DLD1 (cell line): Measurements from ENCODE around the gene MAPK8.
"Not testable (repeated sequence)": the region's sequence is repeated elsewhere in the genome, so short reads cannot be mapped to it uniquely, and the experiment has no call there.

Experiments used
- in situ Hi-C: cut with HindIII; loops from 2 replicates; pipeline ENCODE4 v1.10.0; 2017; ENCODE audit warnings: low sequenced_read_pairs

Gene MAPK8

DNA sequence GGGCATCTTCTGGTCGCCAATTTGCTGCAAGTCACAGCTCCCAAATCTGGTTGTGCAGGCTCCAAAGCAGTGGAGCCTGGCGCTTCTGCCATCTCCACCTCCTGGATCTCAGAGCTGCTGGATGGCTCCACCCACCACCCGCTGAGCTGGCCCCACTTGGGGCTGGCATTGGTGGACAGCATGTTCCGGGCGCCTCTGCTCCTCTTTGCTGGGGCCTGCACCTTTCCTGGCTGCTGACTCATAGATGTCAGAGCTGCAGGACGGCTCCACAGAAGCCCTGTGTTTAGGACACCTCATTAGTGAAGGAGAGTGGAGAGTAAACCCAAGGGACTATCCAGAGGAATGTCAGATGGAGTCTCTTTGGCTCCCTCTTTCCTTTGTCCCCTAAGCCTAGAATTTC is 27.4 kb downstream of the MAPK8 start:
- in situ Hi-C loops: no loop called here

DNA sequence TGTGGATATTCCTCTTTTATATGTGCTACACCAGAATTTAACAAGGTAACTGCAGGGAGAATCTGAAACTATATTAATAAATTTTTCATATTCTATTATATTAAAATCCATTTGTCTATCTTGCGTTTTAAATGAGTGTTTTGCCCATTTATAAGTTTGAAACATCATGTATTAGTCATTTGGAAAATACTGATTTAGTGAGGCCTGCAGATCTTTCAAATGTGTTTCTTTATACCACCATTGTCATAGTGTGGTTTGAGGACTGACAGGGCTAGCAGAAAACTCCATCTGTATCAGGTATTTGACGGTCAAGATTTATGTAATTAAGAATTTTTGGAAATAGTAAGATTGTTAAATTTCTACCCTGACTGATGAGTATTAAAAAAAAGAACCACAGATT is 29.3 kb downstream of the MAPK8 start:
- in situ Hi-C loops: no loop called here

DNA sequence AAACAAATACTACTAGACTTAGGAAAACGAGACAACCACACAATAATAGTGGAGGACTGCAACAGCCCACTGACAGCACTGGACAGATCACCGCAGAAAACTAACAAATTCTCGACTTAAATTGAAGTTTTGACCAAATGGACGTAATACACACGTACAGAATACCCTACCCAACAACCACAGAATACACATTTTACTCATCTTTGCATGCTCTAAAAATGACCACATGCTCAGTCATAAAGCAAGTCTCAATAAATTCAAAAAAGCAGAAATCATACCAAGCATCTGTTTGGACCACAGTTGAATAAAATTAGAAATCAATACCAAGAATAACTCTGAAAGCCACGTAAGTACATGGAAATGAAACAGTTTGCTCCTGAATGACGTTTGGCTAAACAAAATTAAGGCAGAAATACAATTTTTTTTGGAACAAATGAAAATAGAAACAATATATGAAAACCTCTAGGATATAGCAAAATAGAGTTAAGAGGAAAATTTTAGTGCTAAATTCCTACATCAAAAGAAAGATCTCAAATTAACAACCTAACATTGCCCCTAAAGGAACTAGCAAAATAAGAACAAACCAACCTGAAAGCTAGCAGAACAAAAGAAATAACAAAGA is 30.6 kb downstream of the MAPK8 start:
- in situ Hi-C loops: no loop called here

DNA sequence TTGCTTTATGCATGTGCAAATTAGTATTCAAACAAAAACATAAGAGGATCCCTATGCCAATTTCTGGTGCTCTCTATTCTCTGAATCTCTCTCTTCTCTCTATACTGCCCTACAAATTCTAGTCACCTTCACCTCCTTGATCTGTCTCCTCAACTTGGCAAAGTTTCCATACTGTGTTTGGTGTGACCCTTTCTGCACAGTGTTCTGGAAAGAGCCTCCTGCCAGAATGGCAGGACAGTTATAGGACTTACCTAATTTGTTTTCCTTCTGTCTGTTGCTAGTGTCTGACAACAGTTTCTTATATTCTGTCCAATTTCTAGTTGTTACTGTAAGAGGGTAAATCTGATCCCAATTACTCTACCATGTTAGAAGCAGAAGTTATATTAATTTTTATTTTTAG is 34.3 kb downstream of the MAPK8 start:
- in situ Hi-C loops: no loop called here

DNA sequence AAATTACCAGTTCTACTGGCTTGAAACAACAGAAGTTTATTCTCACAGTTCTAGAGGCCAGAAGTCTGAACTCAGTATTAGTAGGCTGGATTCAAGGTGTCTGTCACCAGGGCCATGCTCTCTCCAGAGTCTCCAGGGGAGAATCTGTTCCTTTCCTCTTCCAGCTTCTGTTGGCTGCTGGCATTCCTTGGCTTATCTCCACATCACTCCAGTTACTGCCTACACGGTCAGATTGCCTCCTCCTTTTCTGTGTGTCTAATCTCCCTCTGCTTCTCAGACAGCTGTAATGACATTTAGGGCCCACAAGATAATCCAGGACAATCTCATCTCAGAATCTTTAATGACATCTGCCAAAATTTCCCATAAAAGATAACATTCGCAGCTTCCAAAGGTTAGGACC is 36.6 kb downstream of the MAPK8 start:
- in situ Hi-C loops: no loop called here

DNA sequence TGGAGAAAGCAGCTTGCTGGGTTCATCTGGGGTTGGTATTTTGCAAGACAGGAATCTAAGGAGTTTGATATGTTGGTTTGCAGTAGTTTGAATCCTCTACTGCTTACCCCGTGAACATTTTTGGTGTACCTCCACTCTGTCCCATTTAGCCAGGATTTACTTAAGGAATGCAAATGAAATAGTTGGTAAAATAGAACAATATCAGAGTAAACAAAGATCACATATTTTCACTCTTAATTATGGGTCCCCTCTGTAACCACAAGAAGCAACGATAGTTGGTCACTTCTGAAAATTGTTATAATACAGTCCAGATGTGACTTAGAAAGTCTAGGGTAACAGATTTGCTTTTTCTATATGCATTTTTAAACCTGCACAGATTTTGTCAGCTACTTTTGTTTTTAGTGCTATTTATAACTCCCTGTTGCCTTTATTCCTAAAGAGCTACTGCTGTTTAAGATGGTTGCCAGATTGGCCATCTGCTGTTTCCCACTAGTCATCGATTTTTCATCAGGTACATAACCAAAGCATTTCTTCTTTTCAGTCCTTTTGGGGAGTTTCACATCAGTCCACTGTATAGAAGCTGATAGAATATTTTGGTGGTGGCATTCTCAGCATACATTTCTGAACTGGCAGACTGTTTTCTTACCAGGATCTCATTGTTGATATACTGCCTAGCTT is 37.6 kb downstream of the MAPK8 start:
- in situ Hi-C loops: no loop called here

DNA sequence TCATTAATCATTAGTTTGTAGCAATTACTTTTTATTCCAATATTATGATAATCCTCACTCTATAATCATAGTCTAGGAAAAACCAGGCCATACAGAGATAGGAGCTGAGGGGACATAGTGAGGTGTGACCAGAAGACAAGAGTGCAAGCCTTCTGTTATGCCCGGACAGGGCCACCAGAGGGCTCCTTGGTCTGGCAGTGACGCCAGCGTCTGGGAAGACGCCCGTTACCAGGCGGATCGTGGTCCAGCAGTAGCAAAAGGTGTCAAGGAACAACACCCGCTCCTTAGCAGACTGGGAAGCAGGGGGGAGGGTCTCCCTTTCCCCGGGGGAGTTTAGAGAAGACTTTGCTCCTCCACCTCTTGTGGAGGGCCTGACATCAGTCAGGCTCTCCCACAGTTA is 39.8 kb downstream of the MAPK8 start:
- in situ Hi-C loops: not testable (repeated sequence)

DNA sequence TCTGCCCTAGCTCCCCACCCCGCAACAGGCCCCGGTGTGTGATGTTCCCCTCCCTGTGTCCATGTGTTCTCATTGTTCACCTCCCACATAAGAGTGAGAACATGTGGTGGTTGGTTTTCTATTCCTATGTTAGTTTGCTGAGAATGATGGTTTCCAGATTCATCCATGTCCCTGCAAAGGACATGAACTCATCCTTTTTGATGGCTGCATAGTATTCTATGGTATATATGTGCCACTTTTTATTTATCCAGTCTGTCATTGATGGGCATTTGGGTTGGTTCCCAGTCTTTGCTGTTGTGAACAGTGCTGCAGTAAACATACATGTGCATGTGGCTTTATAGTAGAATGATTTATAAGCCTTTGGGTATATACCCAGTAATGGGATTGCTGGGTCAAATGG is 41.1 kb downstream of the MAPK8 start:
- in situ Hi-C loops: not testable (repeated sequence)

DNA sequence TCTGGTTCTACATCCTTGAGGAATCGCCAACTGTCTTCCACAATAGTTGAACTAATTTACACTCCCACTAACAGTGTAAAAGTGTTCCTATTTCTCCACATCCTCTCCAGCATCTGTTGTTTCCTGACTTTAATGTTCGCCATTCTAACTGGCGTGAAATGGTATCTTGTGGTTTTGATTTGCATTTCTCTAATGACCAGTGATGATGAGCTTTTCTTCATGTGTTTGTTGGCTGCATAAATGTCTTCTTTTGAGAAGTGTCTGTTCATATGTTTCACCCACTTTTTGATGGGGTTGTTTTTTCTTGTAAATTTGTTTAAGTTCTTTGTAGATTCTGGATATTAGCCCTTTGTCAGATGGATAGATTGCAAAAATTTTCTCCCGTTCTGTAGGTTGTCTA is 41.5 kb downstream of the MAPK8 start:
- in situ Hi-C loops: not testable (repeated sequence)

DNA sequence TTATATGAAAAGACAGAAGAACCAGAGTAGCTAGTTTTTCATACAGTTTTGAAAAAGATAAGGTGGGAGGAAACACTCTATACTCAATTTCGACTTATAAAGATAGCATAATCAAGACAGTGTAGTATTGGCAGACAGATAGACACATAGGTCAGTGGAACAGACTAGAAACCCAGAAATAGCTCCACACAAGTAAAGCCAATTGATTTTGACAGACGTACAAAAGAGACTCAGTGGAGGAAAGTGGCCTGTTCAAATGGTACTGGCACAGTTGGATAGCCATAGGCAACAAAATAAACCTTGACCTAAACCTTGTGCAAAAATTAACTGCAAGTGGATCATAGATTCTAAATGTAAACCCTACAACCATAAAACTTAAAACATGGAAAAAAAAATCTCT is 46.8 kb downstream of the MAPK8 start:
- in situ Hi-C loops: no loop called here

DNA sequence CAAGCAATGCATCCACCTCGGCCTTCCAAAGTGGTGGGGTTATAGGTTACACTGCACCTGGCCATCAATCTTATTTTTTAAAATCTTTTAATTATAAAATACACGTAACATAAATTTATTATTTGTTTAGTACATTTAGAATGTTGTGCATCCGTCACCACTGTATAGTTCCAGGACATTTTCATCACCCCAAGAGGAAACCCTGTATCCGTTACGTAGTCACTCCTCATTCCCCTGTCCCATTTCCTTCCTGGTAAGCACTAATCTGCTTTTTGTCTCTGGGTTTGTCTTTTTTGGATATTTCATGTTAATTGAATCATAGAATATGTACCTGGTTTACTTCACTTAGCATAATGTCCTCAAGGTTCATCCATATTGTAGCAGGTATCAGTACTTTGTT is 51.2 kb downstream of the MAPK8 start:
- in situ Hi-C loops: no loop called here

DNA sequence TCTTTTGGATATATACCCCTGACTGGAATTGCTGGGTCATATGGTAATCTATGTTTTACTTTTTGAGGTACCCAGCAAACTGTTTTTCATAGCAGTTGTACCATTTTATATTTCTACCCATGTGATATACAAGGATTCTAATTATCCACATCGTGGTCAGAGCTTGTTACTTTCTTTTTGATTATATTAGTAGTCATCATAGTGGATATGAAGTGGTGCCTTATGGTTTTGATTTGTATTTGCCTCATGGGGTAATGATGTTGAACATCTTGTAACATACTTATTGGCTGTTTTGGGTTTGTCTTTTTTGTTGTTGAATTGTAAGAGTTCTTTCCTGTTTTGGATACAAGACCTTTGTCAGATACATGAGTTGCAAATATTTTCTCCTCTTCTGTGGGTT is 51.7 kb downstream of the MAPK8 start:
- in situ Hi-C loops: no loop called here

DNA sequence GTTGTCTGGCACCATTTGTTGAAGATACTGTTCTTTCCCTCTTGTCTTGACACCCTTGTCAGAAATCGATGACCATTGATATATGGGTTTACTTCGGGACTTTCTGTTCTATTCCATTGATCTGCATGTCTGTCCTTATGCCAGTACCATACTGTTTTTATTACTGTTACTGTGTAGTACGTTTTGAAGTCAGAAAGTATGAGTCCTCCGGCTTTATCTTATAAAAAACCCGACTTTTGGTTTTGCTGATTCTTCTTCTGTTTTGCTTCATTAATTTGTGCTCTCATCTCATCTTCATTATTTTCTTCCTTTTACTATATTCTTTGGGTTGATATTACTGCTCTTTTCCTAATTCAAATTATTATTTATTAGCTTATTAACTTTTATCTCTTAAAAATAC is 52.4 kb downstream of the MAPK8 start:
- in situ Hi-C loops: no loop called here

DNA sequence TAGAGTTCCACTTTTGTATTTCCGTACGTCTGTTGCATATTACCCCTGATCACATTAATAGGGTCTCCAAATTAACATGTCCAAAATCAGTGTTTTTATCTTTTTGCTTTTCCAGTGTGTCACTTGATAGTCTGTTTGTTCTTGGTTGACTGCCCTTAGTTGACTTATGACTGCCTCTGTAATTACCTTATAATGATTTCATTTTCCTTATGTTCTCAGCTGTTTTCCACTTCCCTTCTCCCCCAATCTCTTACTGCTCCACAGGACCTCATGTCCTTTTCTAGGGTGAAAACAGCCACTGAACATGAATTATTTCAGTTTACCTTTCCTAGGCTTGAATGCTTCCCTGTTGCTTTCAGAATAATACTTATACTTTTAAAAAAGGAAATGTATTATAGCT is 54.7 kb downstream of the MAPK8 start:
- in situ Hi-C loops: no loop called here

DNA sequence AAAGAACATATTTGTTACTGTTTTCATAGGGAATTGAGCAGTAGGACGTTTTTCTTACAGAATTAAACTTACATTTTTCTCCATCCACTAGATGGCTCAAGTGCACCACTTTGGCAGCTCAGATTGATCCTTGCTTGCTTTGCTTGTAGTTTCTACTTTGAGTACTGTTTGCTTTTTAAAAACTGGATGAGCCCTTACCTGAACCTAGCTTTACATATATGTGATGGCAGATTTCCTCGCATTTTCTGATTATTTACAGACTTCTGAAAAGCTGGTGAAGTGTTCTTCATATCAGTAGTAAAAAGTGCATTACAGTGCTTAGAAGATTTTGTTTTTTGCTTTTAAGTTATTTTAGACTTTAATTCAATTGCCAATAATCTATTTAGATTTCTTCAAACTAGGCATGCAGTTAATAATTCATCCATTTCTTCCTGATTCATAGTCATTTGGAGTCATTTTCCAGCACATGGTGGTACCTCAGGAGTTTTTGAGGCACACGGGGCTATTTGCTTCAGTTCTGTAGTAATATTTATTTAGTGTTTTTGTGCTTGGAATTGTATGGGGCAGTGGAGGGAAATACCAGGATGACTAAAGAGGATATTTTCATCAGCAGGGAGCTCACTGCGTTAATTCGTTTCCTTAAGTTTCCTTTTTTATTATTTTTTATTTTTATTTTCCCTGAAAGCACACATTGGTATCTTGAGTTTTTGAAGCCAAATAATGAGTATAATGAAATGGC is 57.3 kb downstream of the MAPK8 start:
- in situ Hi-C loops: no loop called here

DNA sequence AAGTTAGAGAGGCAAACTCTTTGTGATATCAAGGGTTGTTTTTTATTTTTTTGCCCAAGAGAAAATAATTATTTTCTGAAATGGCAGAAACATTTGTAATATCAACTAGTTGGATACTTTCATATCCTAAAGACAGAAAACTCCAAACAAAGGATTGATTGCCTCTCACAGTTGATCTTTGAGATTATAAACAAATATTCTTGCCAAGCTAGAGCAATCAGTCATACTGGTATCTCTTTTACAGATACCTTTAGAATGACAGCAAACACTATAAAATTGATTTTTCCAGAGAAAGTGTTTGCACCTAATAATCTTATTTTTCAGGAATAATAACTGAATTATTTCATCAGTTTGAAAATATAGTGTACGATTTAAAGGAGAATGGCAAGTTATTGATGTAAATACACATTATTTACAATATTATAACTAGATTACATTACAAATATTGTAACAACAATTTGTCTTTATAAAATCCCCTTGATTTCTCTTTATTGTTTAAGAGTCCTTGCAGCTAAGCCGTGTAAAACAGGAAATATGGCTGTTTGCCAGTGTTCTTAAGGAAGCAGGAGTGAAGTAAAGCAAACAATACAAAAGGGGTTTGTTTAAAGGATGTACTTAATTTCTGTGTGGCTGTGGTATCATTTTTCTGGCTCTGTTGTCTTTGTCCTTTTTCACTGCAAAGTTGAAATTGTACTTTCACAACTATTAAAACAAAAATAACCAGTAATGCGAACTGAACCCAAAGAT is 58.4 kb downstream of the MAPK8 start:
- in situ Hi-C loops: no loop called here

DNA sequence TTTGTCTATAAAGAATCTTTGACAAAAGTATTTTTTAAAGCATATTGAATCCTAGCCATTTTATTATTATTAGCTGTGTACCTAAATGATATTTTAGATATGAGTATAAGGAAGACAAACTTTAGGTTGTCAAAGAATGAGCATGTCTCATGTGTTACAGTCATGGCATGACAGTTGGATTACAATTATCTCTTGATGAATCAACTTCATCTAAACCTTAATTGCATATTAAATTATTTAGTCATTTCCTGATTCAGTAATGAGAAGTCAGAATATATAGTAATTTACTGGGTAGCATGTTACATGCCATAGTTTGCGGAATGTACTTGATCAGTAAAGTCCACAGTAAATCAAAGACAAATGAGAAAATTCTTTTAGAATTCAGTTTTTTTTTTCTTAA is 59.2 kb downstream of the MAPK8 start:
- in situ Hi-C loops: no loop called here

DNA sequence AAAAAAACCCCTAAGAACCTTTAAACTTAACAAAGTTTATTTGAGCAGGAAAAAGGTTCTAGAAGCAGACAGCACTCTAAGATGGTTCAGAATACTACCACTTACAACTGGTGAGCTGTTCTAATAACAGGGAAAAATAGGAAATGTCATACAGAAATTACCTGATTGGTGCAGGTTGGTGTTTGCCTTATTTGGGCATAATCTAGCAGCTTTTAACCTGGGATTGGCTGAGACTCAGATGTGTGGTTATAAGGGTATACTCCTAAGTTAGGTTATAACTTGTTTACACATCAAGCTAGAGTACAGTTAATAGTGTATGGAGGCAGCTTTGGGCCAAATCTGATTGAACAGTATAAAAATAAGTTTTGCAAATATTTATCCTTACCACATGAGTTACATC is 59.8 kb downstream of the MAPK8 start:
- in situ Hi-C loops: no loop called here

DNA sequence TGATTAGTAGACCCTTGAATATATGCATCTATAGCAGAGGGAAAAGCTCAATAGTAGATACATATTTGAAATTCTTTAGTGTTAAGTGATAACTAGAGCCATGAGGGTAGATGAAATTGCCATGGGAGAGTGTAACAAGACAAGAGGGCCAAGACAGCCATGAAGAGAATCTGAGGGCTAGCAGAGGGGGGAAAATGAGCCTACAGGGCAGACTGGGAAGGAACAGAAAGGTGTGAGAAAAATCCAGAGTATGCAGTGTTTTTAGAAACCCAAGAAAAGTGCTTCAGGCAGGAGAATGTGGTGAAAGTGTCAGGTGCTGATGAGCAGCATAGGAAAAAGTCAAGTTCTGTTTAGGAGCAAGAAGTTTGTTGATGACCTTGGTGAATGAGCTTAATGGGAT is 63.0 kb downstream of the MAPK8 start:
- in situ Hi-C loops: no loop called here

DNA sequence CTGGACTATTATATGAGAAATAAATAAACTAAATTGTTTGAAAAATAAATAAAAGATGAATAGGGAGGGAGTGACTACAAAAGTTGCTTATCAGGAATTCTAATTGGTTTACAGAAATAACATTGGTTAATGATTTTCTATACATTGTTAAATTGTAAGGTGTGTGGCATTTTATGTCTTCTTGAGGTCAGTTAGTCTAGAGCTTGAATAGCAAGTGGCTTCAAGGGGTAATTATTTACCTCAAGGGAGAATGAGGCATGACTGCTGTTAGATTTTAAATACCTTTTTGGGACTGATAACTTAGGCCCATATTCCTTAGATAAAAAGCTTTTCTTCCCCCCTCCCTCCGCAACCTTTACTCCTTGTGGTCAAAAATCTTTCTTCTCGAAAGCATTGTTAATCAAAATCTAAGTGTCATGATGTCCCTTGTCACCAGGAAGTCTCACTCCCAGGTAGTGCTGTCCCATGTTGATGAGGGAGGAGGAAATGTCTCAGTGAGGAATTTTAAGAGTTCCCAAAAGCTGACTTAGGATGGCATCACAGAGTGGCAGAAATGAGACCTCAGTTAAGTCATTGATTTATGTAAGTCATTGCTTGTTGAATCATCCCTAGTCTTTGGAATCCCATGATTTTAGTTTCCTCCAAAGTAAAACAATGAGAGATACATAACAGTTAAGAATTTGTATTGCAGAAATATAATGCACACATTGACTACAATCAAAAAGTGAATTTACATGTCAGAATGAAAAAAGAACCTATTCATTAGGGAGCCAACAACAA is 71.5 kb downstream of the MAPK8 start:
- in situ Hi-C loops: no loop called here

DNA sequence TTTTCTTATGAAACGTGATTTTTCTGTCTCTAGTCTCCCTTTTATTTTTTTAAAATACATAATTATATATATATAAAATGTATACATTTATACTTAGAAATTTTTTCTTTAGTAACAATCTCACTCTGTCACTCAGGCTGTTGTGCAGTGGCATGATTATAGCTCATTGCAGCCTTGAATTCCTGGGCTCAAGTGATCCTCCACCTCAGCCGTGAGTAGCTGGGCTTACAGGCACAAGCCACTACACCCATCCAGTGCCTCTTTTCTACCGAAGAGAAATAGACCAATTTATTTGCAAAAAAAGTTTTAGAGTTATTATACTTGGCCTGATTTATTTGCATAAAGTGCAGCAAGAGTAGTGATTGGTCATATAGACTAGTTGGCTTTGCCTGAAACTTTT is 72.2 kb downstream of the MAPK8 start:
- in situ Hi-C loops: no loop called here
